GM18517 (cell line): ENCODE measurements around the gene C13orf42.
"Not testable (repeated sequence)": the region's sequence is repeated elsewhere in the genome, so short reads cannot be mapped to it uniquely, and the experiment has no call there.

Experiments used
- ATAC-seq: cut with Tn5 transposase; IDR thresholded peaks from one replicate; pipeline ENCODE4 v1.9.1; 2021; ENCODE audit warnings: mild to moderate bottlenecking, moderate library complexity; ENCODE audit not compliant: unreplicated experiment

Gene C13orf42

DNA sequence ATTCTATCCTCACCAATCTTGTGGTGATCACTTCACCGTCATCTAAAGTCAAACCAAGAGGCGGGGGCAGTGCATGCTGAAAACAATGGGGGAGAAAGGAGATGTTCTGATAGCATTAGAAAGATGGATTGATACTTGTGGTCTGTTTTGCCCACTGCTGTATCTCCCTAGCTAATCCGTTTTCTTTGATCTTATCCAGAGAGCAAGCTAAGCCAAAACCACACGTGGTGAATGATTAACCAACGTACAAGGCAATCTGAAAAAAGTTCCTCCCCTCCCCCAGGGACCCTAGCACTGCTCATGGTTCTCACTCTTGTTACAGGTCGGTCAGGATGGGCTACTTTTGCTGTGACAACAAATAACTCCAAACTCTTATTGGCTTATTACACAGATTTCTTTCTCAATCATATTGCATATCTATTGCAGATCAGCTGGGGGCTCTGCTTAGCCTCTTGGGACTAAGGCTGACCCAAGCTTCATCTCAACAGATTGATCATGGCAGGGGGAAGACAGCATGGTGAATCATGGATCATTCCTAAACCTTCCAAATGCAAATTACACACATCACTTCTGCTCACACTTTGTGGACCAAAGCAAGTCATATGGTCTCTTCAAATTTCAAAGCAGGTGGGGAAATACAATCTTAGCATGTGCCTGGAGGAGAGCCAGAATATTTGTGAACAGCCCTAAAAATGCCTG lies 11.9 kb upstream of the C13orf42 start:
- ATAC-seq, result no peak

DNA sequence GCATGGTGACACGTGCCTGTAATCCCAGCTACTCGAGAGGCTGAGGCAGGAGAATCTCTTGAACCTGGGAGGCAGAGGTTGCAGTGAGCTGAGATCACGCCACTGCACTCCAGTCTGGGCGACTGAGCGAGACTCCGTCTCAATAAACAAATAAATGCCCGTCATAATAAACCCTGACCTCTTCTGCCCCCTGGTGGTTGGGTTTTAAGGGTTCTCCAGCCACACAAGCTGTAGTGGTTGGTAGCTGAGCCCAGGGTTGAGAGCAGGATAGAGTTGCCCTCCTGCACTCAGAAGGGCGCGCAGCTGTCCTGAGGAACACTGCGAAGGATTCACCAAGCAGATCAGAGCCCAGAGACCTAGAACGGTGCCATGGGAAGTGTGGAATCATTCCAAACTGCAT lies 9.8 kb upstream of the C13orf42 start:
- ATAC-seq, result not testable (repeated sequence)

DNA sequence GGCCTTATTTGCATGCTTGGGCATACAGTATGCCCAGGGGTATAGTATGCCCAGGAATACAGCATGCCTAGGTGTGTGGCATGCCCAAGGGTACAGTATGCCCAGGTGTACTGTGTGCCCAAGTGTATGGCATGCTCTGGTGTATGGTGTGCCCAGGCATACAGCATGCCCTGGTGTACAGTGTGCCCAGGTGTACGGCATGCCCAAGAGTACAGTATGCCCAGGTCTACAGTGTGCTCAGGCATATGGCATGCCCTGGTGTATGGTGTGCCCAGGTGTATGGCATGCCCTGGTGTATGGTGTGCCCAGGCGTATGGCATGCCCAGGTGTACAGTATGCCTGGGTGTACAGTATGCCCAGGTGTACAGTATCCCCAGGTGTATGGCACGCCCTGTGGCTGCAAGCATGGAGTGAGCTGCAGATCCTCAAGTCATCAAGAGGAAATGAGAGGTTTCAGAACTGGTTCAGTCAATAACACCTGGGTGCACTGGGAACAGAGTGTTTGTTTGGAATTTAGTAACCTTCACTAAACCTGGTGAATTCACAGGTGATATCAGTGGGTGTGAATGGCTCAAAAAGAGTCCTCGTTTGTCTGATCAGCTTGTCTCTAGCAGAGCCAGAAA lies 7.8 kb upstream of the C13orf42 start:
- ATAC-seq, result no peak

DNA sequence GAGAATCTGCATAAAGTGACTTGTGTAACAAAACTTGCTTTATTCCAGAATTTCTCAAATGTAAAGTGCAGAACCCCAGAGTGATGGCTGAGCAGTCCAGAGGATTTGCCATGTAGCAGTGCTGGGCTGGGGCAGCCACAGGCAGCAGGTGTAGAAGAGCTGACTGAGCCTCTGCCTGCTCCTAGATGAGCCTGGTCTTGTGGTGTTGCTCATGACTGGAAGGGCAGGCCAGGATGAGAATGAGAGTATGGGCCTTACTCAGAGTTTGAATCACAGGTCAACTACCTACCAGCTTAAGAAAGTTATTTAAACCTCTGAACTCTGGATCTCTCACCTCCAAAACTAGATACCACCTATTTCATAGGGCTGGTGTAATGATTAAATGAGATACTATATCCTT lies 2.9 kb upstream of the C13orf42 start:
- ATAC-seq, result no peak

DNA sequence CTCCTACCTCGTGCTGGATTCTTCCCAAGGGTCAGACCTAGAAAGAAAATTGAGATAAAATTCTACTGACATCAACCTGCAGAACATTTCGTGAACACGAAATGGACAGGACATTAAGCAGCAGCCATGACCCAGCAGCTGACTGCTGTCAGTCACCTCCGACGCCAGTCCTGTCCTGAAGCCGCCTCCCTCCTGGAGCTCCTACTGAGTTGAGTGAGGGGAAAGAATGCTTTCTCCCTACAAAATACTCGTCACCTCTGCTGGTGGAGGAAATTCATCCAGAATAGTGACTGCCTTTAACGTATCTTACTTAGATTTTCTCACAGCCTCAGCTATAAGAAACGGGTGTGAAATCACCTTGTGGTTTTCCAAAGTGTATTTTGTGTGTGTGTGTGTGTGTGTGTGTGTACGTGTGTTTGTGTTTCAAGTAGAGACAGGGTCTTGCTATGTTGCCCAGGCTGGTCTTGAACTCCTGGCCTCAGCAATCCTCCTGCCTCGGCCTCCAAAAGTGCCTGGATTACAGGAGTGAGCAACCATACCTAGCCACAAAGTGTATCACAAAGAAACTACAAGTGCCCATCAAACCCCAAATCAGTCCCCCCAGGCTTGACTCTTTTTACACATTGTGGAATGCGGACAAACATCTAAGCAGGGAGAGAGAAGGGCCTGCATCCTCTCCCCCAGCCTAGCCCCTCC lies 2.3 kb upstream of the C13orf42 start:
- ATAC-seq, result no peak

DNA sequence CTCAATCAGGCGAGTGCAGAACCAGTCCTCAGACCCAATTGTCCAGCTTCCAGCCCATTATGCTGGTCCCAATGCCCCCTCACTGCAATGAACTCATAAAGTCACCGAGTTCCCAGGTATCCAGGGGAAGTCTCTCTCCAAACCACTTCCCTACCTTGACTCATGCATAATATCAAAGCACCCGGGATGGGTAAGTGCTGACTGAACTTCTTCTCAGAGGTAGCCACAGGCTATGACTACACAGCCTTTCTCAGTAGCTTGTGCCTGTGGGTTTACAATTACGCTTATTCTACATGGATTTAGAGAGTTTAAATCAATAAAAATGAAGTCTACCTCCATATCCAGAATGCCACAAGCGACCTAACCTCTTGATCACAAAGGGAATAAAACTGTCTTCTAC lies 1.7 kb upstream of the C13orf42 start:
- ATAC-seq, result no peak

DNA sequence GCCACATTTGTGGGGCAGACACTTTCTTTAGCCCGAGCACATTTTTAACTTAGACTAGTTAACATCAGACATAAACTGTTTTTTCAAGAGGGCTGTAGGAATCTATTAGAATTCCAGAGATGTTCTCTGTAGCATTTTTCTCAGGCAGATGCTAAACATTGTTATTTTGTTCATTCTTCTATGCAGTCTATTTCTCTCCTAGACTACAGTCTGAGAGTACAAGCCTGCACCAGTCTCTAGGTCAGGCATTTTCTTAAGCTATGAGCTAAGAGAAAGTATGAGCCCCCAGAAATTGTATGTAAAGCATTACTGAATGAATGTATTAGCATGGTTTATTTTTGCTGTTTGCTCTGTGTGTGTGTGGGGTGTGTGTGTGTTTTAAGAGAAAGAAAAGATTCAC lies 923 bp upstream of the C13orf42 start:
- no peak for ATAC-seq

DNA sequence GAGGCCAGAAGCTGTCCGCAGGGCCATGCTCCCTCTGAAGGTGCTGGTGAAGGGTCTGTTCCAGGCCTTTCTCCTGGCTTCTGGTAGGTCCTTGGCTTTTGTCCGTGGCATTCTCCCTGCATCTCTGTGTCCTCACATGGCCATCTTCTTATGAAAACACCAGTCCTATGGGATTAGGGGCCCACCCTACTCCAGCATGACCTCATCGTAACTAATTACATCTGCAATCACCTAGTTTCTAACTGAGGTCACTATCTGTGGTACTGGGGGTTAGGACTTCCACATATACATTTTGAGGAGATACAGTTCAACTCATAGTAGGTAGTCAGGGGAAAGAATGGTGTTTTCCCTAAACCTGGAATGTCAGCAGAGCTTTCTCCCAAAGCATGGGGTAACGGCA lies 3.1 kb downstream of the C13orf42 start:
- no peak for ATAC-seq

DNA sequence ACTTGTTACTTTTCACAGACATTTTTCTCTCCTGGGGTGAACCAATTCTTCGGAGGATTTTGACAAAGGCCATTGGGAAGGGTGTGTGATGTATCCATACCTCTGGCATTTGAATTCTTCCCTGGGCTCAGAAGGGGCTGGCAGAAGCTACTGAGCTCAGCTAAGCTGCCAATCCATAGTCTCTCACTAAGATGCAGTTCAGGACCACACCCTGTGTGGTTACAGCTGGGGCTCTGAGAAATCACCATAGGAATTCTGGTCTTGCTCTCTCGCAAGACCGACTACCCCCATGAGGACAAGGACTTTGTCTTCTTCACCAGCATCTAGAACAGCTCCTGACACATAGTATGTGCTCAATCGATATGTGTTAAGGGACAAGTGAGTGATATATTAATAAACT lies 6.0 kb downstream of the C13orf42 start:
- ATAC-seq, result no peak

DNA sequence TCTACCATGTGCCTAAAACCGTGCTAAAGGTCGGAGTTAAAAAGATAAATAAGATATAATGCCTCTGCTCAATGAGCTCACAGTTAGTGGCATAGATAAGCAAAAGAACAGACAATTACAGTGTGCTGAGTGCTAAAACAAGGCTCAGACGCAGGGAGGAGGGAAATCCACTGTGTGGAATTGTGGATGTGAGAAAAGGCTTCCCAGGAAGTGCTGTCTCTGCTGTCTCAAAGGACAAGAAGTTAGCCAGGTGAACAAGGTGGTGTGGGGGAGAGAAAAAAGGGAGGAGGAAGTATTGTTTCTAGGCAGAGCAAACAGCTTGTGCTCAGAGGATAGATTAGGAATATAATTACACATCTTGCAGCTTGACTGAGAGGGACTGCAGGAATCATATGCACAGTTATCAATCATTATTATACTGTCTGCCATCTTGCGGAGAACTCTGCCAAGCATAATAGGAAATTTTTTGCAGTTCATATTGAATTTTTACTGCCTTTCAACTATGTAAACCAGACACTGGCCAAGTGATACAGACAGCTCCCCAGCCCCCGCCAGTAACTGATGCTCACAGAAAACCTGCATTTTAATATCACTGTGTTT lies 9.3 kb downstream of the C13orf42 start:
- no peak for ATAC-seq

DNA sequence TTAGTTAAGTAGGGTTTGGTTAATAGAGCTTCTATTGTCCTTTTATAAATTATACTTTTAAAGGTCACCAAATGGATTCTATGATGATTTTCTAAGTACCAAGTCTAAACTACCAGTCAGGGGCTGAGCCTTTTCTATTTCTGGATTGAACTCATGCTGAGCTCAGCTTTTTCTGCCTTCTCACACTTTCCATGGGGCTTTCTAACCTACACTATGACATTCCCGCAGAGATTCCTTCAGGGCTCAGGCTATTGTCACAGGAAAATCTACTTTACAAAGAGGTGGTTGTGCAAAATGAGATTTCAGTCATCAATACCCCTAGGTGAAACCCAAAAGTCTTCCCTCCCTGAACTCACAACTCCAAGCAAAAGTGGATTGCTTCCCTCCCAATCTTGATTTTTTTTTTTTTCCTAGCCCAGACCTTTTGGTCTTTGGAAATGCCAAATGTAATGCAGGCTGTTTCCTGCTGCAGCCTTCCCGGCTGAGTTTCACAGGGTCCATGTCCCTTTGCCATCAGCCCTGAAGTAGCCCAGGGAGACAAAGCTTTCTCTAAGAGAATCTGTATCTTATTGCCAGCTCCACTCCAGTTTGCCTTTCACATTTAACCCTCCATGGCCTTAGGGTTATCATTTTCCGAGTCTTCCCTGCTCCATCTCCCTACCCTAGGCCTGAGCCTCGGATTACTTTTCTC lies 13.6 kb downstream of the C13orf42 start:
- ATAC-seq, result no peak

DNA sequence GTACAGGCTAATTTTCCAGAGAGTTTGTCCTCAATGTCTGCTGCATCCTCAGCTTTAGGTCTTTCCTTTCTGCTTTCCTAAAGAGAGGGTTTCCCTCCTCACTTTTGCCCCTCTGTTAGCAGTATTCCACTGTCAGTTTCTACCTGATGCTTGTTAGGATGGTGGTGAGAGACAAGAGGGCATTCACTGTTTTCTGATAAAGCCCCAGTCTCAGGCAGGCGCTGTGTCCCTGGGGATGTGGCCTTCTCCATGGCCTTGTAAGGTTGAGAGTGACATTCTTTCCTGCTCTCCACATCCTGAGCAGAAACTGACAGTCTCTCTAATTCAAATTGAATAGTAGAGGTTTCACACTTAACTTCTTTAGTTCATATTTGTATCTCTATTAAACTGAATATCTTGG lies 14.9 kb downstream of the C13orf42 start:
- ATAC-seq, result no peak

DNA sequence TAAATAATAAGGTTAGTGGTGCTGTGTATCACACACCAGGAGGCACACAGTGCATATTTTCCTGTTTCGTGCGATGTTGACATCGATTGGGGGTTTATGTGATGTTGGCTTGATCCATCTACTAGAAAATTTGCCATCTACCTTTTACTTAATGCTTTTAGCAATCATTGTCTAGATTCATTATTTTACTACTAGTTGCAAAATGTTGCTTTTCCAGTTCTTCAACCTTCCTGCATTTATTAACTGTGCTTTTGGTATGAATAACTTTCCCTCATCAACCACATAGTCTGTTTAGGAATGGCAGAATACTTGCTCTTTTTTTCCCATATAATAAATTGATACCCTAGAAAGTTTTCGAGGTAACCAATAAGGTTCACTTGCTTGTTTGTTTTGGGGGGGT lies 17.5 kb downstream of the C13orf42 start:
- no peak for ATAC-seq

DNA sequence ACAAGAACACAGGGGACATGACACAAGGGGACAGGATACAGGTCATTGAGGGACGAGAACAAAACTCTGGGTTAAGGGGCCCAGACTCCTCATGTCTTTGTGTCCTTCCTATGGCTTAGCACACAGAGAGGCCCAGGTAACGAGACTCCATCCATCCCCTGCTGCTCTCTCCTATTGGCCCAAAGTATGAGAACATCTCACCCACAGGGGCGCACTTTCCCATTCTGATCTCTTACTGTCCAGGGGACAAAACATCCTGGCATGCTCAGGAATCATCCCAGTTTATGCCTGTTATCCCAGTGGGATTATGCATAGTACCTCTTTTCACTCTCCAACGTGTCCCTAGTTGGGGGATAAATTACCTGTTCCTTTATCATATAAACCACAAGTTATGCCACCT lies 19.2 kb downstream of the C13orf42 start:
- ATAC-seq, result no peak

DNA sequence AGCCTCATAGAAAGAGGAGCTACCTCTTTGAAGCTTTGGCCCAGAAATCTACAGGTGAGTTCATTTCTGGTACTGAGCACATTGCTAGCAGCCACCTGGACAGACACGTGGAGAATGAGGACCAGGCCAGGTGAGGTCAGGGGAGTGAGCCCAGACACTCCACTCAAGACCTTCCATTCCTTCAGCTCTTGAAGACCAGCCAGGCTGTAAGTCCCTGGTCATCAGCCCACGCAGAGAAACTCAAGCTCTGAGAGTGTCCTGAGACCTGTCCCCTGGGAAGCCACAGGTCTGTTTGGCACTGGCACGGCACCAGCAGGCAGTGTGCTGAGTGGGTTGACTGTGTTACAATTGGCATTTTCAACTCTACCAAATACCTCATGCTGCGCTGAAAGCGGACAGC lies 27.4 kb downstream of the C13orf42 start:
- ATAC-seq, result no peak

DNA sequence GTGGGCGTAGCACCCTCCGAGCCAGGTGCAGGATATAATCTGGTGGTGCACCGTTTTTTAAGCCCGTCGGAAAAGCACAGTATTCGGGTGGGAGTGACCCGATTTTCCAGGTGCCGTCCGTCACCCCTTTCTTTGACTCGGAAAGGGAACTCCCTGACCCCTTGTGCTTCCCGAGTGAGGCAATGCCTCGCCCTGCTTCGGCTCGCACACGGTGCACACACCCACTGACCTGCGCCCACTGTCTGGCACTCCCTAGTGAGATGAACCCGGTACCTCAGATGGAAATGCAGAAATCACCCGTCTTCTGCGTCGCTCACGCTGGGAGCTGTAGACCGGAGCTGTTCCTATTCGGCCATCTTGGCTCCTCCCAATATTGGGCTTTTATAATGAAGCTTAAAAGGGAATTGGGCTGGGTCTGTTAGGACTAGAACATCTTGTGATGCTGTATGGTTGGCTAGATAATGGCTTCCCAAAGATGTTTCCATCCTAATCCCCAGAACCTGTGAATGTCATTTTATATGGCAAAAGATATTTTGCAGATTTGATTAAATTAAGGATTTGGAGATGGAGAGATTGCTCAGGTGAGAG lies 30.5 kb downstream of the C13orf42 start:
- not testable (repeated sequence) for ATAC-seq

DNA sequence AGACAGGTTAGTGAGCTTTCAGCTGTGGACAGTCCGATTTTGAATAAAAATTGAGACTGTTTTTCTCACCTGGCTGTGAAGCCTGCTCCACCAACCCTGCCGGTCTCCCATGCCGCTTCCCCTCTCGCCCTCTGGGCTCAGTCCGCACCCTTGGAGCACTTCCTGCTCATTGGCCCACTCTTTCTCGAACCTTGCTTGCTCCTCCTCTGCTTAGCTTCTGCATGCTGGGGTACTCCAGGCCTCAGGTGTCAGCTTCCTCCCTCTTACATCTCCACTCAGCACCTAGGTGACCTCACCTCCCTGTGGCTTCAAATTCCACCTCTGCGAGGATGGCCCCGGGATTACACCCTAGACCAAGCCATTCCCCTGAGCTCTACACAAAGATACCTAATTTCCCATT lies 39.6 kb downstream of the C13orf42 start:
- no peak for ATAC-seq

DNA sequence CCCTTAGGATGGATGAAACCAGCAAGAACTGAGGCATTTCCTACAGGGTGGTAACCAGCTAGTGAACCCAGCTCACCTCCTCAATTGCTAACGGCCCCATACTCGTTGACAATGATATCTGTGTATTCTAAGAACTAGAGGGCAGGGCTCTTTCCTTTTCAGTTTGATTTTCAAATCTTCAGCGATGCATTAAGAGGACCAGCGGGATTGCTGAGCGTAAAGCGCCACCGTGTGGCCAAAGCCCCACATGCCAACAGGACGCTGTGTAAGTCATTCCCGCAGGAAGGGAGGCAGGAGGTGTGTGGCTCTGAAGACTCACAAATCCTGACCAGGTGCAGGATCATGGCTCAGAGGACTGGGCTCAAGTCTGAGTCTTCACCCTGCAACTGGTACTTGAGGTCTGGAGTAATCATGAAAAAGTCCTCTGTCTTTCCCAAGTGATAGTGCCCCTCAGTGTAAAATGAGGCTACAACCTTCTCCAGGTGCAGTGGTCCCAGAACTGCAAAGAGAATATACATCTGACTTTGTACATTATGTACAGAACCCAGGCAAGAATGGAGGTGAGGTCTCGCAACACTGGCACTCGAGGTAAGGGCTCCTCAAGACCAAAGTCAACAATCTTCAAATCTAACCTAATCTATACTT lies 40.9 kb downstream of the C13orf42 start:
- peak; percentile 78 for ATAC-seq

DNA sequence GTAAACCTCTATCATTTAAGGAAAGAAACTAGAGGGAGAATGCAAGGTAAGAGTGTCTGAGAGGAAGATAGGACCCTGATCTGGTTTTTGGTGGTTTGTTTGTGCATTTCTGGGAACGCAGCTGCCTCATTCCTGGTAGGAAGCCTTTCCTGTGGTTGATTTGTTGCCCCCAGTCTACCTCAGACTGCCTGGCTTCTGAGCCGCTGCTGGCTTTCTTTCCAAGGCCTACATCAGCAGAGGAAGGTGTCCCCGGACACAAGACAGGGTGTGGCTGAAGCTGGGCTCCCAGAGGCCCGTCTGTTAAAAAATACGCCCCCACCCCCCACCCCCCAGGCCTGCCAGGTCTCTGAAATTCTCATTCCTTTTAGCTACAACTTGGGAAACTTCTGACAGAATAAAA lies 42.6 kb downstream of the C13orf42 start:
- no peak for ATAC-seq

DNA sequence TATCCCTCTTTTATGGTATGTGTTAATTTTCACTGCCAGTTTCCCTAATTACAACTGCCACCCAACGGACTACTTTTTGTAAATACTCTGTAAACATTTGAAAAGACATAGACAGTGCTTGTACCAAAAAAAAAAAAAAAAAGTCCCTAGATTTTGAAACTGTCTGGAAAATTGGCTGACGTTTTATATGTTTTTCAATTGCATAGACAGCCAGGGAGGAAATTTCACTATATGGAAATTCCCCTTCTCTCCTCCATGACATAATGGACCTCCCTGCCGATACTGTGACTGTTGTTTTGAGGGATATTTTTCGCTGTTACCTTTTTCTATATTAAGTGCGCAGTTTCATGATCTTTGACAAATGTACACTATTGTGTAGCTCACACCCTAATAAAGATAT lies 43.4 kb downstream of the C13orf42 start:
- ATAC-seq, result no peak
